ENCODE results near the gene GALNS.

GALNS gene

GRCh38 chr16:88874938-88875599, 18.3 kb upstream of the GALNS start:
- no peak for DNase-seq

DNA sequence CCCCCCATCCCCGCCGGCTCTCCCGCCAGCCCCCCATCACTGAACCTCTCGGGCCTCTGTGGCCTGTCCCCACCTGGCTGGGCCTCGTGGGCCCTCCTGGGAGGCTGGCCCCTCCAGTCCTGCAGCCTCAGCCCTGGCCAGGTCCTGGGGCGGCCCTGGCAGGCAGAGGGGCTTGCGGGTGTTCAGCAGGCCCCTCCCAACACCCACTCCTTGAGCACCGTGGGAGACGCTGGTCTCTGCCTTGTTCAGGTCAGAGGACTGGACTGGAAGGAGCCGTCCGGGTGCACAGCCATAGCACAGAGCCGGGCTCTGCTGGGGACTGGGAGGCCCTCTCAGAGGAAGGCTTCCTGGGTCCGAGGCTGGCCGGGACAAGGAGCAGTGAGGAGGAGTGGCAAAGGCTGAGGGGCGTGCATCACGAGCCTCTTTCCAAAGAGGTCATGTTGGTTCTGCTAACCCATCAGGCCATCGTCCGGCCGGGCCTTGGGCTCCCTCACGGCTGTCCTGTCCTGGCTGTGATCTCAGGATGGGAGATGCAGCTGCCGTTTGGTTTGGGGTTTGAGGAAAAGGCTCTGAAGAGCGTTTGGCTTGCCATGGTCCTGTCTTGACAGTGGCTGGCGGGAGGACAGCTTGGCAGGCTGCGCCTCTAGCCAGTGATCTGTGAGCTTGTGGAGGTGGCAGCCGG, 16.0 kb upstream of the GALNS start:
- DNase-seq: no peak

DNA sequence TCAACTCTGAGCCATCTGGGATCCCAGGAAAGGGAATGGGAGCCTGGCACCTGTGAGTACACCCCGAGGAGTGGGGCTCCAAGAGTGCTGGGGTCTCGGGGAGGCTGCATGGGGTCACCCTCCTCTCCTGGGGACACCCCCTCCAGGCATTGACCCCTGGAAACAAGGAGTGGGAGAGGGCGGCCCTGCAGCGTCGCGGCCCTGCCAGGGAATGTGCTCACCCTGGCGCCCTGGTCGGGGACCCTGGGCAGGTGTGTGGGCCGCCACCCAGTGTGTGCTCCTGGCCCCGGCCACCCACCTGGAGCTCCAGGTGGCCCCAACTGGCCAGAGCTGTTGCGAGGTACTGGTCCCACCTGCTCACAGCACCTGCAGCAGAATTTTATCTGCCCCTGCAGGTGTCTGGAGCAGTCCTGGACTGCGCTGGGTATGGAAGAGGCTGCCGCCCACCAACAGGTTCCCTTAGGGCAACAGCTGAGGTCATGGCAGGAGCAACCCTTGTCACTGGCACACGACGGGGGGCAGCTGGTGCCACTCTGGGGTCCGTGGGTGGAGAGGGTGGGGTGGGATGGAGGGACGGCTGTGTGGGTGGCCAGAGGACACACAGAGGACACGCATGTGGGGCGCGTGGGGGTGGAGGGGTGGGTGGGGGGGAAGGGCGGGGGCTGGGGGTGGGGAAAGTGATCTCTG, 15.1 kb upstream of the GALNS start:
- no peak for DNase-seq

GRCh38 chr16:88871349-88871702, 14.6 kb upstream of the GALNS start:
- no peak for DNase-seq

- DNase-seq: no peak
Observed at GRCh38 chr16:88870608-88871348, 14.0 kb upstream of the GALNS start.

DNA sequence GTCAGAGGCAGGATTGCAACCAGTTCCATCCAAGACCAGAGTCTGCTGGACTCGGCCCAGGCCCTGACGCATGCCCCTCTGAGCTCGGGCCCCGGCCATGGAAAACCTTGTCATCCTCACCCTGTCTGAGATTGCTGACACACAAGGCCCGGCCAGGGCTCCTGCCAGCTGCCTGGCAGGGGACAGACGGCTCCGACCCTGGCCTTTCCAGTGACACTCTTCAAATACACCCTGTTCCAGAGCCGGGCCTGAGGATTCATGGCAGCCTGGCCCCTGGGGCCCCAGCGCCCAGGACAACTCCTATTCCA, 12.9 kb upstream of the GALNS start:
- DNase-seq: no peak

DNA sequence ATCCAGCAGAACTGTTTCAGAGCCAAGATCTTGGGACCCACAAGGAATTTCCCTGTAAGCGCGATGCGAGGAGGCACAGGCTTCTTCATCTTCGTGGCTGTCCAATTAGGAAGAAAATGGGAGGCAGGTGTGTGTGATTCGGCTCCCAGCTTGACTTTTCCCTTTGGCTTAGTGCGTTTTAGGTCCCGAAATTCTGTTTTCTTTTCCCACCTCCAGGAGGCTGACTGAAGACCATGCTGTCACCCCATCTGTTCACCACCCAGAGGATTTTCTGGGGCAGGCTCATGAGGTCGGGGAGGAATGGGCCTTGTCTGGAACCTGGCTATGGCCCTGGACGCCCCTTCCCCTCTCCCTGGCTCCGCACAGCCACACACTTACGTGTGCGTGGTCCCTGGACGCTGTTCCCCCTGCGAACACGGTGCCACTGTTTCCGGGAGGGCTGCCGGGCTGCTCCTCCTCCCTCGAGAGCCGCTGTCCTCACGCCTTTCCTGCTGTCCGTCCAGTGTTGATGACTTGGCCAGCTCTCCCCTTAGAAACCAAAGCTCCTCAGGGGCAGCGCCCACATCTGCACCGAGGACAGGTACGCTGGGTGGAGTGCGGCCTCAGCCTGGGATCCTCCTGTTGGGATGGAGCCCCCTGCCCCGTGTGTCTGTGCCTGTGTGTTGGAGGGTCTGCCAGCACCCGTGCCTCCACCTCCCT, 12.4 kb upstream of the GALNS start:
- no peak for DNase-seq

DNA sequence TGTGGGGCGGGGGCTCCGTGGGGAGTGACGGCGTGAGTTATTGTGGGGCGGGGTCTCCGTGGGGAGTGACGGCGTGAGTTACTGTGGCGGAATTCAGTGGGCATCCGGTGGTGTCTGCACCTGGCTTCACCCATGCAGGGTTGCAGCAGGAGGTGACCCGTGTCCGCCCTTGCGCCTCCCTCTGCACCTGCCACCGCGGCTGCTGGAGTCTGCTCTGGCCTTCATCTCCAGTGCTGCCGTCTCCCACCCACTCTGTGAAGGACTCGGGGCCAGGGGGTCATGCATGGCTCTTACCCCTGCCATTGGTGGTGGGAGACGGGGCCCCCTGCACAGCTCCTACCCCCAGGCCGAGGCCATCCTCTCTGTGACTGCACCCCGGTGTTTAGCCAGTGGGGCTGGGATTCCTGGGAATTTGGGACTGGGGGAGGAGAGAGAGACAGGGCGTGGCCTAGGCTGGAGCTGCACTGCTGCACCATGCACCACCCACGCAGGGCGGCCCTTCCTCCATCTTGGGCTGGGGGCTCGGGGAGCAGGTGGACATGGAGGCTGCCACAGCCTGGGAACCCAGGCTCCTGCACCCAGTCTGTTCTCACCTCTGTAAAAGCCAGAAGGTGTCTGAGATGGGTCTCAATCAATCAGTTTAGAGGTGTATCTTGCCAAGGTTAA, 11.0 kb upstream of the GALNS start:
- DNase-seq: no peak

DNA sequence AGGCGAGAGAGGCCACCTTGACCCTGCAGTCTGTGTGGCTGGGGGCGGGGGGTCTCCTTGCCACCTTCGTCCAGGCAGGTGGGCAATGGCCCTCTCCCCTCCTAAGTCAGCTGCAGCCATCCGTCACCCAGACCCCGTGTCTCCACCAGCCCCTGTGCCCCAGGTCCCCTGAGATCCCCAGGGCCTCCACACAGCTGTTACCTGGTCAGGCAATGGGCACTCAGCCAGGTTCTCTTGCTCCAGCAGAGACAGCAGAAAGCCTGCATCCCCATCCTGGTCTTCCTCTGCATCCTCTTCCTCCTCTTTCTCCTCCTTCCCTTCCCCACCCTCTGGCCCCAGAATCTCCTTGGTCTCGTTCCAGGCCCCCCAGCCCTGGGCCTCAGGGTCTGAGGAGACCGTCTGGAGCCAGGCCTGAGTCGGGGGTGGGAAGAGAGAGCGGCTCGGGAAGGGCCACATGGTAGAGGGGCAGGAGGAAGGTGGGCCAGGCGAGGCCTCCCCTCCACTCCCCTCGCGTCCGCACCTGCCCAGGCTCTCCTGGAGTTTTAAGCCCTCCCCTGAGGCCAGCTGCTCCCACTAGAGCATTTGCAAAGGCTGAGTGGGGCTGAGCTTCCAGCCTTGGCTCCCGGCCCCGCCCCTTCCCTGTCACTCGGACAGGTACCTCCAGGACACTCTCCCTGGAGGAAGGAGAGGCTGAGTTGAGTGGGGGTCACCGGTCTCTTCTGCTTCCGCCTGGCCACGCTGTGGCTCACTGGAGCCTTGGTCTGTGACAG, 9.6 kb upstream of the GALNS start, which contains the start of gene PABPN1L:
Gene PABPN1L, minus strand, starts transcription at position 510 of the 770 bp plus-strand sequence. Its CDS starts 54 bp downstream, at position 456.
- no peak for DNase-seq

GRCh38 chr16:88865742-88866141, 9.0 kb upstream of the GALNS start:
- DNase-seq: no peak

DNA sequence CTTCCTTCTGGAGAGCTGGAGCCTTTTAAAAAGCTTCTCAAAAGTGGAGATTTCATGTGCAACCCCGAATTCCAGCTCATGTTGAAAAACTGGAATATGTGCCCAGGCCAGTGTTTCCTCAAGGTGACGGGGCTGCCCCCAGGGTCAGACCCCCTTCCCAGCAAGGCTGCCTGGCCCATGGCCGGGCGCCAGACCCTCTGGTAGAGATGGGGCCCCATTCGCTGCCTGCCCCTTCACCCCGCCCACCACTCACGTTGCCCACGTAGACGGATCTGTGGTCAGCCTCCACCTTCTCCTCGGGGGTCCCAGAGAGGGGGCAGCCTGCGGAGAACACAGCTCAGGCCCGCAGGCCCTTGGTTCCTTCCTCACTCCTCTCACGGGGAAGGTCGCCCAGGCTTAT, 8.6 kb upstream of the GALNS start:
- no peak for DNase-seq

GRCh38 chr16:88864521-88864920, 7.8 kb upstream of the GALNS start:
- no peak for DNase-seq

GRCh38 chr16:88864099-88864498, 7.4 kb upstream of the GALNS start:
- no peak for DNase-seq

DNA sequence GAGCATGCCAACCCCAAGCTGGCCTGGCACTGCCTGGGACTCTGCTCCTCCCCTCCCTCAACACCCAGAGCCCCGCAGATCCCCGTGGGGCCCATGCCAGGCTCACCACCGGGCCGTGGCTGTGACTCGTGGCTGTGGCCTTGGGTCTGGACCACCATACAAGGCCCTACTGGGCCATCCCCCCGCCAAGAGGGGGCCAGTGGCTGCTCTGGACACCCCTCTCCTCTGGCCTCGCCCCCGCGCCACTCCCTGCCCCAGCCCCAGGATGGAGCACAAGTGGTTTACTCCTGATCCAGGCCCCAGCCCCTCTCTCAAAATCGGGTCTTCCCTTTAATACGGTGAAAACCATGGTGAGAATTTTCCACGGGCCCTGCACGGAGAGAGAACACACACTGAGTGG, 6.7 kb upstream of the GALNS start:
- DNase-seq: no peak

DNA sequence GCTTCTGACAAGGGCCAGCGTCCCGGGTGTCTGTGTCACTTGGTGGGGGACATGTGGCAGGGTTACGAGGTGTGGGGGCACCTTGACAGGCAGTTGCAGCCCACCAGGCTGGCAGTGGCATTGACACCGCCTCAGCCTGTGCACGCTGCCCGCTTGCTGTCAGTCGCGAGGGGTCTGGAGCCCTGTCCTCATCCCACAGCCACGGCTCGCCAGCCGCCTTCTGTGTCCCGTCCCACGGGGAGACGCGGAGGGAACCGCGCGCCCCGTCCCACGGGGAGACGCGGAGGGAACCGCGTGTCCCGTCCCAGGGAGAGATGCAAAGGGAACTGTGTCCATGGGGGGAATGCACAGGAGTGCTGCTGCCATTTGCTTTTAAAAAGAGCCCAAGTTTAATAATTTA, 6.2 kb upstream of the GALNS start:
- no peak for DNase-seq

- no peak for DNase-seq
Observed at GRCh38 chr16:88861359-88861758, 4.6 kb upstream of the GALNS start.

DNA sequence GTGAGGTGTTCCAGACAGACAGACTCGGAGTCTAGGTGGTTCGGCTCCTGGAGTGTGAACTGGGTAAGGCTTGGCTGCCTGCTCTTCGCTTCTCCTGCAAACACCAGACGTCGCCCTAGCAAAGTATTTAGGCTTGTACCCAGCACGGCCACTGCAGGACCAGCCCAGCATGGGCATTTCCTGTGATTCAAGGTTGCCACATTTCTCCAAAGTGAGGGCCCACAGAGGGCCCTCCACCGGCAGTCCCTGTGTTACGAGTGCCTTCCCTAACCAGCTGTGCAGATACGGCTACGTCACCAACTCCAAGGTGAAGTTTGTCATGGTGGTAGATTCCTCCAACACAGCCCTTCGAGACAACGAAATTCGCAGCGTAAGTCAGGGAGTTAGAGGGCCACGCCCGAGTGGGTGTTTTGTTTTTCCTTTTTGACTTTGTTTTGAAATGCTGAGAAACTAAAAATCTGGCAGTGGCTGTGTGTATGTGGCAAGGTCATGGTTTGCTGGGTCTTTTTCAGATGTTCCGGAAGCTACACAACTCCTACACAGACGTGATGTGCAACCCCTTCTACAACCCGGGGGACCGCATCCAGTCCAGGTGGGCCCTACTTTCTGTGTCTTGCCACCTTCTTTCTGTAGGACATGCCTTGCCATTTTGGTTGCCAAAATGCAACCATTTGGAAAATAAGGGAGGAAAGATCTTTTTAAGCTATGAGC, 2.8 kb upstream of the GALNS start:
- no peak for DNase-seq

DNA sequence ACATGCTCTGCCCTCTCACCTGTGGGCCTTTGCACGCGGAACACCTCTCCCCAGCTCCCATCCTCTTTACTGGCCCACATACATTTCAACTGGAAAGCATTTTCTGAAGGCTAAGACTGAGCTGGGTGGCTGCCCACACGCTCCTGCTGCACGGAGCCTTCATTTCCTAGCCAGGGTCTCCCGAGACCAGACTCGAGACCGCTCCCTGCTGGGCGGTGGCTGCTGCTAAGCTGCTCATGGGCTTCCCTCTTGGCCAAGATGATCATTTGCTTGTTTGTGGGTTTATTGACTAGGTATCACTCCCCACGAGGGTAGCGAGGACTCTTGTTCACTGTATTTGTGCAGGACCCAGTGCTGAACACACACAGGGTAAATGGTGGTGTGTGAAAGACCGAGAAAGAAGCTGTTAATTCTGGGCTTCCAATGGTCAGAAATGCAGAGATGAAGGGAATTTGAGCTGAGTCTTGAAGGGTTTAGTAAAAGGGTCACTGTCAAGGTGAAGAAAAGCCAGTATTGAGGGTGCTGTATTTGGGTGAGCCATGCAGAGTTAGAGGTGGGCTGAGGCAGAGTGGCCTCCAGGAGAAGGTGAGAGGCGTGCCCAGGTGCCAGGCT, 1.1 kb upstream of the GALNS start:
- DNase-seq: peak; percentile 40 to 75 (median 63)

GRCh38 chr16:88856122-88856827, 472 bp downstream of the GALNS start:
- peak in 2 of 5 donors; percentile 13 to 24 for DNase-seq

DNA sequence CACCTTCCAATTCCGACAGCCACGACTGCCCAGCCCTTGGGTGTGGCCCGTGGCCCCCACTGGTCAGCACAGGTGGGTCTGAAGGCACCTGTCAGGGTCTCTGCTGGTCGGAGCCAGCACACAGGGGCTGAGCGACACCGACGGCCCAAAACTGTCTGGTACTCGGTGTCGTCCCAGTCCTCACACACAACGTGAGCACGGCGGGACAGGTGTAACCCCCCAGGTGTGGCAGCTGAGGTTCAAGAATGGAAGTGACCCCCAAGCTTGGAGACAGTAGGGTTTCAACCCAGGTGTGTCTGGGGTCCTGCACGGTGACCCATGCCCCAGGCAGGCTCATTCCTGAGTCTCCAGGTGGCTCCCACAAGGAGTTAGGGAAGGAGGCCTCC, 1.0 kb downstream of the GALNS start:
- DNase-seq: no peak
